GM12891 (cell line): ENCODE measurements around the gene FAM177B.

ENCODE experiments used
- POLR2A ChIP-seq: IDR thresholded peaks from 2 replicates; pipeline ENCODE4 v1.6.1; 2011; ENCODE audit warnings: low read depth, low read length, control low read depth
- POLR2AphosphoS5 ChIP-seq: IDR thresholded peaks from 2 replicates; pipeline ENCODE4 v1.6.1; 2011; ENCODE audit warnings: low read depth, low read length, control low read depth
- TAF1 ChIP-seq: IDR thresholded peaks from 2 replicates; pipeline ENCODE4 v1.6.1; 2011; ENCODE audit warnings: low read depth, low read length, control low read depth

DNA sequence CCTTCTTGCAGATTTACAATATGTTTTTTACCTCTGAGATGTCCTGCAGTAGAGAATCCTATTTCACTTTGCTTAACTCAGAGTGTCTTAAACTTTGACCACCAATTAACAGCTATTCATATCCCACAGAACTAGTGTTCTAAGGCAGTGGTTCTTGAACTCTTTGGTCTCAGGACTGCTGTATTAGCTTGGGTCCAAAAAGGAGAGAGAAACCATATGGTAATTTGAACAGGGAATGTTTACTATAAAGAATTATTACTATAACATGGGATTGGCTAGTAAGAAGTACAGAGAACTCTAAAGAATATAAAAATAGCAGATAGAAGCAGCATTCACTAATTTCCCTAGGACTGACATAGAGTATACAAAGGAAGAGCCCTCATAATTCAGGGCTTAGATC, 31.6 kb downstream of the FAM177B start:
- no peak for TF ChIP-seq POLR2AphosphoS5
- TF ChIP-seq POLR2A, result no peak
- TF ChIP-seq TAF1, result no peak
